HEK293 (cell line): ENCODE data around the gene ABR.

Experiments
- CTCF ChIA-PET: fragments of 350-600 bp; formaldehyde crosslinking; extraction: SDS; loops from one replicate; lab custom pipeline; 2021; ENCODE audit warnings: antibody characterized with exemption; lab: Yijun Ruan, JAX
- POLR2A ChIA-PET: fragments of 300-600 bp; formaldehyde crosslinking; extraction: SDS; loops from one replicate; lab custom pipeline; 2020; ENCODE audit warnings: antibody characterized with exemption, inconsistent platforms; lab: Yijun Ruan, JAX
- H3K27ac ChIP-seq: fragments of 200-500 bp; sonication (Bioruptor generic); 2 replicates; pipeline ENCODE4 v1.5.1; 2014; ENCODE audit warnings: low read depth, low read length, control low read depth, inconsistent platforms; ENCODE audit errors: extremely low read depth
- H3K36me3 ChIP-seq, 2 experiments: fragments of 200-500 bp in 1 of 2; sonication (Bioruptor generic) in 1 of 2; 1 replicate in 1 of 2; 2 replicates in 1 of 2; pipeline ENCODE4 v1.5.1; 2014 to 2017; ENCODE audit warnings: inconsistent platforms in 2 of 2, low read length in 2 of 2; ENCODE audit not compliant: control insufficient read depth in 2 of 2, insufficient read depth in 1 of 2
- H3K4me1 ChIP-seq: fragments of 200-500 bp; sonication (Bioruptor generic); 2 replicates; pipeline ENCODE4 v1.5.1; 2014; ENCODE audit warnings: mild to moderate bottlenecking, low read length, inconsistent platforms; ENCODE audit not compliant: control insufficient read depth, insufficient read depth
- H3K4me3 ChIP-seq: 2 replicates; pipeline ENCODE4 v1.5.1; 2011; ENCODE audit warnings: low read depth, mild to moderate bottlenecking, control low read depth, low read length, moderate library complexity
- H3K9me3 ChIP-seq: fragments of 200-500 bp; sonication (Bioruptor generic); 2 replicates; pipeline ENCODE4 v1.5.1; 2014; ENCODE audit warnings: low read depth, low read length, inconsistent platforms; ENCODE audit not compliant: control insufficient read depth, insufficient read depth
- GLIS2 ChIP-seq: fragments of 450-650 bp; formaldehyde crosslinking; IDR thresholded peaks from 2 replicates; pipeline ENCODE4 v1.5.1; 2016; ENCODE audit warnings: missing biosample characterization, missing genetic modification characterization
- HOXC10 ChIP-seq: sonication (generic); formaldehyde crosslinking; IDR thresholded peaks from 2 replicates; pipeline ENCODE4 v1.8.1; 2023; ENCODE audit warnings: mild to moderate bottlenecking, missing genetic modification reagents
- KLF10 ChIP-seq: fragments of 450-650 bp; IDR thresholded peaks from 2 replicates; pipeline ENCODE4 v1.5.1; 2018; ENCODE audit warnings: missing biosample characterization, mild to moderate bottlenecking, missing genetic modification characterization
- KLF17 ChIP-seq: fragments of 450-650 bp; formaldehyde crosslinking; IDR thresholded peaks from 2 replicates; pipeline ENCODE4 v1.5.1; 2016; ENCODE audit warnings: missing biosample characterization, missing genetic modification characterization
- PBX3 ChIP-seq: sonication (generic); formaldehyde crosslinking; IDR thresholded peaks from 2 replicates; pipeline ENCODE4 v1.8.1; 2022; ENCODE audit warnings: mild to moderate bottlenecking, moderate library complexity, missing genetic modification reagents
- ZBTB1 ChIP-seq: fragments of 450-650 bp; formaldehyde crosslinking; IDR thresholded peaks from 2 replicates; pipeline ENCODE4 v1.5.1; 2016; ENCODE audit warnings: missing biosample characterization, missing genetic modification characterization
- ZBTB26 ChIP-seq: fragments of 450-650 bp; formaldehyde crosslinking; optimal IDR thresholded peaks from 2 replicates; pipeline ENCODE3; 2016; ENCODE audit warnings: missing biosample characterization, mild to moderate bottlenecking, missing genetic modification characterization
- ZNF10 ChIP-seq: fragments of 450-650 bp; formaldehyde crosslinking; IDR thresholded peaks from 2 replicates; pipeline ENCODE4 v1.5.1; 2017; ENCODE audit warnings: missing biosample characterization, missing genetic modification characterization
- ZNF175 ChIP-seq: fragments of 450-650 bp; formaldehyde crosslinking; IDR thresholded peaks from 2 replicates; pipeline ENCODE4 v1.5.1; 2016; ENCODE audit warnings: missing biosample characterization, missing genetic modification characterization
- ZNF184 ChIP-seq: fragments of 450-650 bp; IDR thresholded peaks from 2 replicates; pipeline ENCODE4 v1.5.1; 2018; ENCODE audit warnings: missing biosample characterization, mild to moderate bottlenecking, missing genetic modification characterization
- ZNF211 ChIP-seq: fragments of 450-650 bp; formaldehyde crosslinking; IDR thresholded peaks from 2 replicates; pipeline ENCODE4 v1.5.1; 2016; ENCODE audit warnings: low read depth, missing biosample characterization, missing genetic modification characterization
- ZNF214 ChIP-seq: fragments of 450-650 bp; formaldehyde crosslinking; IDR thresholded peaks from 2 replicates; pipeline ENCODE4 v1.5.1; 2017; ENCODE audit warnings: missing biosample characterization, mild to moderate bottlenecking, missing genetic modification characterization, borderline replicate concordance
- ZNF23 ChIP-seq: fragments of 450-650 bp; formaldehyde crosslinking; IDR thresholded peaks from 2 replicates; pipeline ENCODE4 v1.5.1; 2016; ENCODE audit warnings: missing biosample characterization, missing genetic modification characterization, borderline replicate concordance
- ZNF239 ChIP-seq: fragments of 450-650 bp; formaldehyde crosslinking; IDR thresholded peaks from 2 replicates; pipeline ENCODE4 v1.5.1; 2016; ENCODE audit warnings: missing biosample characterization, missing genetic modification characterization
- ZNF280D ChIP-seq: fragments of 450-650 bp; formaldehyde crosslinking; IDR thresholded peaks from 2 replicates; pipeline ENCODE4 v1.5.1; 2016; ENCODE audit warnings: missing biosample characterization, missing genetic modification characterization
- ZNF394 ChIP-seq: fragments of 450-650 bp; formaldehyde crosslinking; IDR thresholded peaks from 2 replicates; pipeline ENCODE4 v1.5.1; 2016; ENCODE audit warnings: missing biosample characterization, missing genetic modification characterization, mild to moderate bottlenecking, moderate library complexity, borderline replicate concordance
- ZNF521 ChIP-seq: fragments of 450-650 bp; formaldehyde crosslinking; IDR thresholded peaks from 2 replicates; pipeline ENCODE4 v1.5.1; 2017; ENCODE audit warnings: missing biosample characterization, mild to moderate bottlenecking, missing genetic modification characterization
- ZNF530 ChIP-seq: fragments of 450-650 bp; formaldehyde crosslinking; IDR thresholded peaks from 2 replicates; pipeline ENCODE4 v1.5.1; 2016; ENCODE audit warnings: low read depth, missing biosample characterization, missing genetic modification characterization
- ZNF560 ChIP-seq: fragments of 450-650 bp; formaldehyde crosslinking; IDR thresholded peaks from 2 replicates; pipeline ENCODE4 v1.5.1; 2017; ENCODE audit warnings: missing biosample characterization, missing genetic modification characterization, borderline replicate concordance
- ZNF571 ChIP-seq: fragments of 450-650 bp; formaldehyde crosslinking; IDR thresholded peaks from 2 replicates; pipeline ENCODE4 v1.5.0; 2017; ENCODE audit warnings: missing biosample characterization, missing genetic modification characterization
- ZNF621 ChIP-seq: fragments of 450-650 bp; formaldehyde crosslinking; IDR thresholded peaks from 2 replicates; pipeline ENCODE4 v1.5.1; 2017; ENCODE audit warnings: missing biosample characterization, missing genetic modification characterization
- ZNF654 ChIP-seq: fragments of 450-650 bp; formaldehyde crosslinking; IDR thresholded peaks from 2 replicates; pipeline ENCODE4 v1.5.1; 2016; ENCODE audit warnings: low read depth, missing biosample characterization, missing genetic modification characterization
- TF ChIP-seq, protein P1 (sequence below): fragments of 450-650 bp; formaldehyde crosslinking; IDR thresholded peaks from 2 replicates; pipeline ENCODE4 v1.5.1; 2016; ENCODE audit warnings: missing biosample characterization, missing genetic modification characterization
- TF ChIP-seq, protein P2 (sequence below): fragments of 450-650 bp; formaldehyde crosslinking; IDR thresholded peaks from 2 replicates; pipeline ENCODE4; 2016; ENCODE audit warnings: missing biosample characterization, missing genetic modification characterization
- TF ChIP-seq, protein P3 (sequence below): fragments of 450-650 bp; formaldehyde crosslinking; IDR thresholded peaks from 2 replicates; pipeline ENCODE4 v1.5.1; 2016; ENCODE audit warnings: missing biosample characterization, missing genetic modification characterization
- TF ChIP-seq, protein P4 (sequence below): fragments of 450-650 bp; IDR thresholded peaks from 2 replicates; pipeline ENCODE4 v1.5.1; 2018; ENCODE audit warnings: missing biosample characterization, missing genetic modification characterization

The ABR gene

GRCh38 chr17:1058423-1059130 lies 121.2 kb downstream of the ABR start:
- H3K27ac ChIP-seq = no peak overlapping the region
- CTCF ChIA-PET = interaction anchor here (0.6 to 2.6 kb wide), 42 partner anchors 8 to 520 kb away, joined by 3 to 53 read pairs (median 4); no protein-coding TSS in a partner anchor
- POLR2A ChIA-PET = interaction anchor here (0.6 to 1.8 kb wide), 3 partner anchors 57 to 150 kb away, joined by 4 to 7 read pairs (median 6); no protein-coding TSS in a partner anchor
- H3K9me3 ChIP-seq = no peaks in the 10 kb centered on the region
- peaks cover 14 to 84% of the 10 kb centered on the region in 2 experiments; a peak in 2 of 3 replicates for H3K36me3 ChIP-seq
- H3K4me3 ChIP-seq = no peak overlapping the region
- H3K4me1 ChIP-seq = no peaks in the 10 kb centered on the region
- TF ChIP-seq GLIS2 (tag by site-specific recombination) (no peak), ZNF530 (tag by site-specific recombination) (no peak), ZBTB1 (tag by site-specific recombination) (no peak), ZNF10 (tag by site-specific recombination) (no peak), HOXC10 (CRISPR knock-in tag) (no peak), ZNF571 (tag by site-specific recombination) (no peak), PBX3 (CRISPR knock-in tag) (no peak), KLF17 (0 out of 2 replicates have a peak, but pooled peaks have one; percentile 28), ZNF394 (tag by site-specific recombination) (no peak), ZNF23 (tag by site-specific recombination) (no peak), ZNF521 (no peak), ZNF280D (tag by site-specific recombination) (peak; percentile 85; the same call in 1 of the 2 replicates), ZNF175 (no peak), ZNF211 (tag by site-specific recombination) (no peak), ZNF654 (tag by site-specific recombination) (peak; percentile 53), ZNF621 (tag by site-specific recombination) (no peak), KLF10 (tag by site-specific recombination) (no peak), ZNF239 (tag by site-specific recombination) (no peak), ZNF560 (tag by site-specific recombination) (no peak), ZNF184 (tag by site-specific recombination) (no peak), ZBTB26 (tag by site-specific recombination) (no peak), ZNF214 (tag by site-specific recombination) (no peak)
- TF ChIP-seq, protein P1, sequence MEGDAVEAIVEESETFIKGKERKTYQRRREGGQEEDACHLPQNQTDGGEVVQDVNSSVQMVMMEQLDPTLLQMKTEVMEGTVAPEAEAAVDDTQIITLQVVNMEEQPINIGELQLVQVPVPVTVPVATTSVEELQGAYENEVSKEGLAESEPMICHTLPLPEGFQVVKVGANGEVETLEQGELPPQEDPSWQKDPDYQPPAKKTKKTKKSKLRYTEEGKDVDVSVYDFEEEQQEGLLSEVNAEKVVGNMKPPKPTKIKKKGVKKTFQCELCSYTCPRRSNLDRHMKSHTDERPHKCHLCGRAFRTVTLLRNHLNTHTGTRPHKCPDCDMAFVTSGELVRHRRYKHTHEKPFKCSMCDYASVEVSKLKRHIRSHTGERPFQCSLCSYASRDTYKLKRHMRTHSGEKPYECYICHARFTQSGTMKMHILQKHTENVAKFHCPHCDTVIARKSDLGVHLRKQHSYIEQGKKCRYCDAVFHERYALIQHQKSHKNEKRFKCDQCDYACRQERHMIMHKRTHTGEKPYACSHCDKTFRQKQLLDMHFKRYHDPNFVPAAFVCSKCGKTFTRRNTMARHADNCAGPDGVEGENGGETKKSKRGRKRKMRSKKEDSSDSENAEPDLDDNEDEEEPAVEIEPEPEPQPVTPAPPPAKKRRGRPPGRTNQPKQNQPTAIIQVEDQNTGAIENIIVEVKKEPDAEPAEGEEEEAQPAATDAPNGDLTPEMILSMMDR (tag by site-specific recombination) = peak; percentile 41; the same call in 1 of the 2 replicates
- TF ChIP-seq, protein P2, sequence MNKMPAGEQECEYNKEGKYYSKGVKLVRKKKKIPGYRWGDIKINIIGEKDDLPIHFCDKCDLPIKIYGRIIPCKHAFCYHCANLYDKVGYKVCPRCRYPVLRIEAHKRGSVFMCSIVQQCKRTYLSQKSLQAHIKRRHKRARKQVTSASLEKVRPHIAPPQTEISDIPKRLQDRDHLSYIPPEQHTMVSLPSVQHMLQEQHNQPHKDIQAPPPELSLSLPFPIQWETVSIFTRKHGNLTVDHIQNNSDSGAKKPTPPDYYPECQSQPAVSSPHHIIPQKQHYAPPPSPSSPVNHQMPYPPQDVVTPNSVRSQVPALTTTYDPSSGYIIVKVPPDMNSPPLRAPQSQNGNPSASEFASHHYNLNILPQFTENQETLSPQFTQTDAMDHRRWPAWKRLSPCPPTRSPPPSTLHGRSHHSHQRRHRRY = no peak
- TF ChIP-seq, protein P3, sequence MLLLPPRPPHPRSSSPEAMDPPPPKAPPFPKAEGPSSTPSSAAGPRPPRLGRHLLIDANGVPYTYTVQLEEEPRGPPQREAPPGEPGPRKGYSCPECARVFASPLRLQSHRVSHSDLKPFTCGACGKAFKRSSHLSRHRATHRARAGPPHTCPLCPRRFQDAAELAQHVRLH (tag by site-specific recombination) = 0 out of 2 replicates have a peak, but pooled peaks have one; percentile 65
- TF ChIP-seq, protein P4, sequence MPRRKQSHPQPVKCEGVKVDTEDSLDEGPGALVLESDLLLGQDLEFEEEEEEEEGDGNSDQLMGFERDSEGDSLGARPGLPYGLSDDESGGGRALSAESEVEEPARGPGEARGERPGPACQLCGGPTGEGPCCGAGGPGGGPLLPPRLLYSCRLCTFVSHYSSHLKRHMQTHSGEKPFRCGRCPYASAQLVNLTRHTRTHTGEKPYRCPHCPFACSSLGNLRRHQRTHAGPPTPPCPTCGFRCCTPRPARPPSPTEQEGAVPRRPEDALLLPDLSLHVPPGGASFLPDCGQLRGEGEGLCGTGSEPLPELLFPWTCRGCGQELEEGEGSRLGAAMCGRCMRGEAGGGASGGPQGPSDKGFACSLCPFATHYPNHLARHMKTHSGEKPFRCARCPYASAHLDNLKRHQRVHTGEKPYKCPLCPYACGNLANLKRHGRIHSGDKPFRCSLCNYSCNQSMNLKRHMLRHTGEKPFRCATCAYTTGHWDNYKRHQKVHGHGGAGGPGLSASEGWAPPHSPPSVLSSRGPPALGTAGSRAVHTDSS (tag by site-specific recombination) = no peak
